HG02943 (cell line): ENCODE measurements around the gene MAPK8IP3.

Experiments
- ATAC-seq: cut with Tn5 transposase; IDR thresholded peaks from one replicate; pipeline ENCODE4 v1.9.1; 2021; ENCODE audit warnings: mild to moderate bottlenecking, low read depth, moderate library complexity; ENCODE audit not compliant: unreplicated experiment

Gene MAPK8IP3, protein sequence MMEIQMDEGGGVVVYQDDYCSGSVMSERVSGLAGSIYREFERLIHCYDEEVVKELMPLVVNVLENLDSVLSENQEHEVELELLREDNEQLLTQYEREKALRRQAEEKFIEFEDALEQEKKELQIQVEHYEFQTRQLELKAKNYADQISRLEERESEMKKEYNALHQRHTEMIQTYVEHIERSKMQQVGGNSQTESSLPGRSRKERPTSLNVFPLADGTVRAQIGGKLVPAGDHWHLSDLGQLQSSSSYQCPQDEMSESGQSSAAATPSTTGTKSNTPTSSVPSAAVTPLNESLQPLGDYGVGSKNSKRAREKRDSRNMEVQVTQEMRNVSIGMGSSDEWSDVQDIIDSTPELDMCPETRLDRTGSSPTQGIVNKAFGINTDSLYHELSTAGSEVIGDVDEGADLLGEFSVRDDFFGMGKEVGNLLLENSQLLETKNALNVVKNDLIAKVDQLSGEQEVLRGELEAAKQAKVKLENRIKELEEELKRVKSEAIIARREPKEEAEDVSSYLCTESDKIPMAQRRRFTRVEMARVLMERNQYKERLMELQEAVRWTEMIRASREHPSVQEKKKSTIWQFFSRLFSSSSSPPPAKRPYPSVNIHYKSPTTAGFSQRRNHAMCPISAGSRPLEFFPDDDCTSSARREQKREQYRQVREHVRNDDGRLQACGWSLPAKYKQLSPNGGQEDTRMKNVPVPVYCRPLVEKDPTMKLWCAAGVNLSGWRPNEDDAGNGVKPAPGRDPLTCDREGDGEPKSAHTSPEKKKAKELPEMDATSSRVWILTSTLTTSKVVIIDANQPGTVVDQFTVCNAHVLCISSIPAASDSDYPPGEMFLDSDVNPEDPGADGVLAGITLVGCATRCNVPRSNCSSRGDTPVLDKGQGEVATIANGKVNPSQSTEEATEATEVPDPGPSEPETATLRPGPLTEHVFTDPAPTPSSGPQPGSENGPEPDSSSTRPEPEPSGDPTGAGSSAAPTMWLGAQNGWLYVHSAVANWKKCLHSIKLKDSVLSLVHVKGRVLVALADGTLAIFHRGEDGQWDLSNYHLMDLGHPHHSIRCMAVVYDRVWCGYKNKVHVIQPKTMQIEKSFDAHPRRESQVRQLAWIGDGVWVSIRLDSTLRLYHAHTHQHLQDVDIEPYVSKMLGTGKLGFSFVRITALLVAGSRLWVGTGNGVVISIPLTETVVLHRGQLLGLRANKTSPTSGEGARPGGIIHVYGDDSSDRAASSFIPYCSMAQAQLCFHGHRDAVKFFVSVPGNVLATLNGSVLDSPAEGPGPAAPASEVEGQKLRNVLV (N-terminal part only)

DNA sequence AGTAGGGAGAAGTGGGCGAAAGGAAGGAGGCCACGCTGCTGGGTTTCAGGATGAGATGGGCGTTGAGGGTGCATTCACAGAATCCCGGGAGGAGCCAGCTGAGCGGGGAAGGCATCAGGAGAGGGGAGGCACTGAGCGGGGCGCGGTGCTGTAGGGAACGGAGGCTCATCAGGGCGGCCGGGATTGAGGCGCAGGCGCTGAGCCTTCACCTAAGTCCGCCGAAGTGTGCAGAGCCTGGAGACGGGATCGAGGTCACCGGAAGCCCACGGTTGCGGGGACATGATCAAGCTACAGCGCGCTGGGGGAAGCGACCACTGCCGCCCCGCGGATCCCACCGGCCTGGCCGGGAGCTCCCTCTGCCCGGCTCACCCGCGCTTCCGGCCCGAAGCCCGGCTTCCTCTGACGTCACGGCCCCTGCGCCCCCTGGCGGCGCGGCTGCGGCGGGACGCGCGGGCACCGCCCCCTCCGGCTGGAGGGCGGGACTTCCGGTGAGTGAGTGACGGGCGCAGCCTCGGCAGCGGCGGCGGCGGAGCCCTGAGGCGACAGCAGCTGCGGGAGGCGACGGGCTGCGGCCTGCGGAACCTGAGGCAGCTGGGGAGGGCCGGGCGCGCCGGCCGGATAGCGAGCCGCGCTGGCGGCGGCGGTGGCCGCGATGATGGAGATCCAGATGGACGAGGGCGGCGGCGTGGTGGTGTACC, at the start of gene MAPK8IP3:
MAPK8IP3 (plus strand) TSS at position 508 of the 698 bp plus-strand sequence; CDS start at position 653, 145 bp downstream.
- ATAC-seq, result peak; percentile 72

DNA sequence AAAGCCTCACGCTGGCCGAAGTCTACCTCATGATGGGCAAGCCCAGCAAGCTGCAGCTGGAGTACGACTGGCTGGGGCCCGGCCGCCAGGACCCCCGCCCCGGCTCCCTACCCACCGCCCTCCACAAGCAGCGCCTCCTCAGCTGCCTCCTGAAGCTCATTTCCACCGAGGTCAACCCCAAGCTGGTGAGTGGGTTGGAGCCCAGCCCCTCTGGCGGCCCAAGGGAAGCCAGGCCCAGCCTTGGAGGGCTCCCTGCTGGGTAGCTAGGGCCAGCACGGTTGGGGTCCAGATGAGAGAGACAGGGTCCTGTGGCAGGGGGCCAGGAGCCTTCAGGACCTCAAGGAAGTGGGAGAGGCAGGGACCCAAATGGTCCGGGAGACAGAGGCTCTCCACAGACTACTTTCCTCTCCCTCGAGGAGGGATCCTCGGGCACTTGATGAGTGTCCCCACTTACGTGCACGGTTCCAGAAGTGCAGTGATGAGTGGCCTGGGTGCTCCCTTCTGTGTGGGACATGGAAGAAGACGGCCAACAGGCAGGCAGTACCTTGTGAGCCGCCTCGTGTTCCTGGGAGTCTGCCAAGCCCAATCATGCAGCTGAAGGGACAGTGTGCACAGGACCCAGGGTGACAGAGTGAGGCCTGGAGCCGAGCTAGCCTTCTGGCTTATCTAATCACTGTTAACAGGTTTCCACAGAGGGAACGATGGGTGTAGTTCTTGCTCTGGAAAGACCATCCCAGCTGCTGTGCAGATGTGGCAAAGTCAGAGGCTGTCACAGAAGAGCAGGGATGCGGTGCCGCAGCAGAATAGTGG, 49.0 kb upstream of the MAPK8IP3 start:
- ATAC-seq, result no peak

DNA sequence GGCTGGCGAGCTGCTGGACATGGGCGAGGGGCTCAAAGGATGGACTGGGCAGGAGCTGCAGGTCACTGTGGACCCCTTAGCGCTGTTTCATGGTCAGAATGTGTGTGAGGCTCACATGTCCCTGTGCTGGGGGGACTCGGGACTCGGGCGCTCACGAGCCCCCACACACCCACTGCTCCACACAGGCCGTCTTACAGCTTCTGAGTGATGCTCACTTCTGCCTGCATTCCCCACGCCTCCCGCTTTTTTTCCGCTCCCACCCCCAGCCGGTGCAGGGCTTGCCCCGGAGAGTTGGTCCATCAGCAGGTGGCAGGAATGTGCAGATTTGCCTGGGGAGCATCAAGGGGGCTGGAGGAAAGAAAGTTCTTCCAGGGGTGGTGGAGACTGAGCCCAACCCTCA, 48.2 kb upstream of the MAPK8IP3 start:
- ATAC-seq, result no peak

DNA sequence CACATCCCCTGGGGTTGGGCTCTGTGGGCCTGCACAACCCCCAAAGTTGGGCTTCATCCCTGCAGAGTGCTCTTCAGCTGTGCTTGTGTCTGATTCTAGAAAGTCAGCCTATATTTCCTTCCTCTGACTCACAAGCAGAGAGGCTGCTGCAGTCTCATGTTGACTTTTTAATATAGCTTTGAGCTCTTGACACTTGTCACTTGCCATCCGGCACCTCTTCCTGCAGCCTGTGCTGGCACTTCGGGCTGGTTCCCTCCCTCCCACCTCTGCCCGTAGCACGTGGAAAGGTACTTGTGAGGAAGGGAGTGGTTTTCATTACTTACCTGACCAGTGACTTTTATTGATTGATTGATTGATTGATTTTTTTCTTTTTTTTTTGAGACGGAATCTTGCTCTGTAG, 47.0 kb upstream of the MAPK8IP3 start:
- ATAC-seq, result no peak

DNA sequence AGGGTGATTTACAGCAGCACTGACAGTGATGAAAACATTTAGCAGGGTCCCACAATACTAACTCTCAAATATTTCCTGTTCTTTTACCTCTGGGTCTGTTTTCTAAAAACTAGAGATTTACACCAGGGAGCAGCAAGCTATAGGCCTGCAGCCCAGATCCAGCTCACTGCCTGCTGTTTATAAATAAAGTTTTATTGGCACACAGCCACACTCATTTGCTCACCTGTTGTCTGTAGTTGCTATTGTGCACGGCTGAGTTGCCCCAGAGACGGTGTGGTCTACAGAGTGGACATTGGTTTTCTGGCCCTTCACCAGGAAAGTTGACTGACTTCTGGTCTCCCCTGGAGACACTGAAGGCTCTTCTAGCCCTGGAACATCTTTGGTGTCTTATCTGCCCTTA, 44.2 kb upstream of the MAPK8IP3 start:
- ATAC-seq, result no peak

DNA sequence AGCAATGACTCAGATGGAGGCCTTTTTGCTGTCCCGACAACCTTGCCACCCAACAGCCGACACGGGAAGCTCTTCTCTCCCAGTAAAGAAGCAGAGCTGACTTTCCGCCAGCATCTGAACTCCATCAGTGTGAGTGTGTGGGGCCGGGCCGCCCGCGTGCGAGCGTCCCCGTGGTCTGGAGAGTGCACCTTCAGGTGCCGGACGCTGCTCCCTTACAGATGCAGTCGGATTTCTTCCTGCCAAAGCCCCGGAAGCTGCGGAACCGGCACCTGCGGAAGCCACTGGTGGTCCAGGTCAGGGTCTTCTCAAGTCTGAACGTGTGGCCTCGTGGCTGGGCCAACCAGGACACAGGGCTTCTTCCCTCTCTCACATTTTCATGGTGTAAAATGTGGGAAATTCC, 43.5 kb upstream of the MAPK8IP3 start:
- ATAC-seq, result no peak

DNA sequence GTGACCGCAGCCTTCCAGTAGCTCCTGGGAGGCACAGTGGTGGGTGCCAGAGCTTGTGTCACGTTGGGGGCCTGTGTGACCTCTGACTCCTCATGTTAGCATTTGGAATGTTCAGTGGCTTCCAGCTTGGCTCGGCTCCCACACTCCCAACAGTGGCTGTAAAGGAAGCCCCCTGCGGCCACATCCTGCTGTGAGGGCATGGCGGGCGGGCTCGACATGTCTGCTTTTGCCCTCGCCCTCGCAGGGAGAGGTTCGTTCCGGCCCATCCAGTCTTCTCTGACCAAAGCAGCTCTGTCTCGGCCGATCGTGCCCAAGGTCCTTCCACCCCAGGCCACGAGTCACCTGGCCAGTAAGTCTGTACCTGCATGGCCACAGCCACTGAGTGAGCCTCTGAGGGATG, 40.2 kb upstream of the MAPK8IP3 start:
- ATAC-seq, result no peak

DNA sequence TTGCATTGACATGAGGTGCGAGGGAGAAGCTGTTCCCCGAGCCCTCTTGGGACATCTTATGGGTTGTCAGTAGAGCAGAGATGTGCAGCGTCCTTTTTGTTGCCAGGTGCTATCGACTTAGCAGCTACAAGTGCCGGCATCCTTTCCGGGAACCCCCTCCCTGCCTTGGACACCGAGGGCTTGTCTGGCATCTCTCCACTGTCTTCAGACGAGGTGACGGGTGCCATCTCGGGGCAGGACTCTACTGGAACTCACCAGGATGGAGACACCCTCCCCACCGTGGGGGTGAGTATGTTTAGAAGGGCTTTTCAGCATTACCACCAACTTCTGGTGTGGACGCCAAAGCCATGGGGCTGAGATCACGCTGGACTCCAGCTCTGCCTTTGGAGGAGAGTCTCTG, 39.7 kb upstream of the MAPK8IP3 start:
- ATAC-seq, result no peak

DNA sequence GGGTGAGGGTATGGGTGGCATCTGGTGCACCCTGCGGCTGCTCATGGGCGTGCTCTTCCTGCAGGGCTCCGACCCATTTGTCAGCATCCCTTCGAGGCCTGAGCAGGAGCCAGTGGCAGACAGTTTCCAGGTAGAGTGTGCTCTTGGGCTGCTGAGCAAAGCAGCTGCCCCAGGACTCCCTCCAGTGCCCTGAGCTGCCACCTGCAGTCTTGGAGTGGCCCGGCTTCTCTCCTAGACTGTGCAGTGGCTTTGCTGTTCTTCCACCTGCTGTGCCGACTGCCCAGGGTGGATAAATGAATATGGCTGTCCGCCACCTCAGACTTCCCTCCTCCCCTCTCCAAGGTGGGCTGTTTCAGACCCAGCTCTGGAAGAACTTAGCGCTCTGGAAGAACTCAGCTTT, 38.7 kb upstream of the MAPK8IP3 start:
- no peak for ATAC-seq

DNA sequence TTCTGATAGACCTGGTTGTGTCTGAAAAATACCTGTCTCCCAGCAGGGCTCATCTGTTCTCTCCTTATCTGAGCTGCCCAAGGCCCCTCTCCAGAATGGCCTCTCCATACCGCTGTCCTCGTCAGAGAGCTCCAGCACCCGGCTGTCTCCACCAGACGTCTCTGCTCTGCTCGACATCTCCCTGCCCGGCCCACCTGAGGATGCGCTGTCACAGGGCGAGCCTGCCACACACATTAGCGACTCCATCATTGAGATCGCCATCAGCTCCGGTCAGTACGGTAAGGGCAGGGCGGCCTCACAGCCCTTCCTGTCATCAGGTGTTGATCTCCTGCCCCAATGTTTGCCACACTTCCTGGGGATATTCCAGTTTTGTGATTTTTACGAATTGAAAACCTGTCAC, 38.1 kb upstream of the MAPK8IP3 start:
- no peak for ATAC-seq

DNA sequence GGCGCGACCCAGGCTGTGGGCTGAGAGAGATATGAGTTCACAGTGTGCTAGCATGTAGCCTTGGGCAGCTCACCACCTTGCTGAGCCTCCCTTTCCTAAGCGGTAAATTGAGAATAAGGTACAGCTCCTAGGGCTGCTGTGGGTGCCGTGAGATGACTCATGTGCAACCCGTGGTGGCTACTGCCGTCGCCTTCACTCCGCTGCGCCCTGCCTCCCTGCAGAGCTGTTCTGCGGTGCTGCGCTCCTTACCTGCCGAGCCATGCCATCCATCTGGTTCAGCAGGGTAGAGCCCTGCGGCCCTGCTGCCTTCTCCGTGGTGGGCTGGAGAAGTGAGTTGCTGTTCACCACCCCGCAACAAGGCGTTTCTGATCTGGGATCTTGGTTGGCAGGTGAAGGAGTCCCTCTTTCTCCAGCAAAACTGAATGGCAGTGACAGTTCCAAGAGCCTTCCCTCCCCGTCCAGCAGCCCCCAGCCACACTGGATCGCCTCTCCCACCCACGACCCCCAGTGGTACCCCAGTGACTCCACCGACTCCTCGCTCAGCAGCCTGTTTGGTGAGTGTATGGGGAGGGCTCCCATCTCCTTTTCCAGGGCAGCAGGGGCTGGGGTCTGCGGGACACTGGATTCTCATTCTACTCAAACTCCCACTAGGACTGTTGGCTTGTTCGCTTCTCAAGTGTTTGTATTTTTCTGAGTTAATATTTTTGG, 37.2 kb upstream of the MAPK8IP3 start:
- no peak for ATAC-seq

DNA sequence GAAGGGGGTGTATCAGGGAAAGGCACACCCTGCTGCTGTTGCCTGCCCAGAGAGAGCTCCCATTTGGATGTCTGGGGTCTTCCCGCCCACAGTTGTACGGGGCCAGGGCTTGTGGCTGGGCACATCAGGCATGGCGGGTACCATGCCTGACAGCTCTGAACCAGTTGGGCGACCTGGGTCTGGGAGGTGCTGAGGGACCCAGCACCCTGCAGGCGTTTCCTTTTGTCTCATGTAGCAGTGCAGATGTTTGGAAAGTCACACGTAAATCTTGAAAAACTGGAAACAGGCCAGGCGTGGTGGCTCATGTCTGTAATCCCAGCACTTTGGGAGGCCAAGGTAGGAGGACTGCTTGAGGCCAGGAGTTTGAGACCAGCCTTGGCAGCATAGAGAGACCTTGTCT, 36.3 kb upstream of the MAPK8IP3 start:
- ATAC-seq, result no peak

DNA sequence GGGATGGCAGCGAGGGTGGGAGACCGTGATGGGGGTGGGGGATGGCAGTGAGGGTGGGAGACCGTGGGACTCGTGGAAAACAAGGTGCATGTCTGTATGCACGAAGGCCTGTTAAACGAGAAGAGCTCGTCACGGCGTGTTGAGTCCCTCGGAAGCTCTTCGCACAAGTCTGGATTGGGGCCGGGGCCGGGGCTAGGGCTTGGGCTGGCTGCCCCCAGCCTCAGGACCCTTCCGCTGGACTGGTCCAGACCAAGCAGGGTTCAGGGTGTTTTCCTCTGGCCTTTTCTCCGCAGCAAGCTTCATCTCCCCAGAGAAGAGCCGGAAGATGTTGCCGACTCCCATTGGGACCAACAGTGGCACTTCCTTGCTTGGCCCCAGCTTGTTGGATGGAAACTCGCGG, 35.6 kb upstream of the MAPK8IP3 start:
- no peak for ATAC-seq

DNA sequence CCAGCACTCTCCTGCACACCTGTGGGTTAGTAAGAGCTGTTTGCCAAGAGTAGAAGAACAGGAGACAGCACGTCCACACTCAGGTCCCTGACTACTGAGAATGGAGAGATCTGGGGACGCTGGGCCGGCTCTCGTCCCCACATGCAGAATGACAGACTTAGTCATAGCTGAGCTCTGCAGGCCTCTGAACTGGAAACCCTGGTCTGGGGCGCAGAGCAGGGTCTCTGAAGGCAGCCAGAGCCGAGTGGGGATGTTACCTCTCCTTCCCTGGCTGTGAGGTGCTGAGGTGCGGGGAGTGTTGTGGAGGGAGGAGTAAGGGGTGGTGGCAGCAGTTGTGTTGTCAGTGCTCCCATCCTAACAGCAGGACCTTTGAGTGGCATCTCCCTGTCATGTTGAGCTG, 35.1 kb upstream of the MAPK8IP3 start:
- no peak for ATAC-seq

DNA sequence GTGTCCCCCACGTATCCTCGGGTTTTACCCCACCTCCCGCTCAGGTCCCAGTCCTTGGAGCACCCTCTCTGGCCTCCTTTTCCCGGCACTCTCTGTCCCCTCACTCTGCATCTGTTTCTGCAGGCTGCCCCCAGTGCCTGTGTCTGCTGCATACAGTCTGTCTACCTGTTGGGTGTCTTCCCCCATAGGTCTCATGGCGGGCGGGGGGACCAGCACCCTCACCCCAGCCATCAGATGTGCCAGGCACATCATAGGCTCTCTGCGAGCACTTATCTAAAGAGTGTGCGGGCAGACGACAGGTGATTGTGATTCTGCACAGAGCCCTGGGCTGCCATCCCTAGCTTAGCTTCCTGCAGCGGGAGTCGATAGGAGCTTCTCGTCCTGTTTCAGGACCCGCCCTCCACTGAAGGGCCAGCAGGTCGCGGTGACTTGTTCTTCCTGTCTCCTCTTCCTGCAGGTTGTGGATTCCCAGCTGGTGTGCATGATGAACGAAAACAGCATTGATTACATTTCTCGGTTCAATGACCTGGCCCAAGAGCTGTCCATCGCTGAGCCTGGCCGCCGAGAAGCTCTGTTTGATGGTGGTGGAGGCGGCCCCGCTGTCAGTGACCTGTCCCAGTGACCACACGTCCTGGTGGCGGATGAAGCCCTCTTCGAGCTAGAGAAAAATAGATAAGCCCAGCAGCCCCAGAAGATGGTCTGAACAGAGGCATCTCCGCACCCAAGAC, 32.4 kb upstream of the MAPK8IP3 start:
- no peak for ATAC-seq

DNA sequence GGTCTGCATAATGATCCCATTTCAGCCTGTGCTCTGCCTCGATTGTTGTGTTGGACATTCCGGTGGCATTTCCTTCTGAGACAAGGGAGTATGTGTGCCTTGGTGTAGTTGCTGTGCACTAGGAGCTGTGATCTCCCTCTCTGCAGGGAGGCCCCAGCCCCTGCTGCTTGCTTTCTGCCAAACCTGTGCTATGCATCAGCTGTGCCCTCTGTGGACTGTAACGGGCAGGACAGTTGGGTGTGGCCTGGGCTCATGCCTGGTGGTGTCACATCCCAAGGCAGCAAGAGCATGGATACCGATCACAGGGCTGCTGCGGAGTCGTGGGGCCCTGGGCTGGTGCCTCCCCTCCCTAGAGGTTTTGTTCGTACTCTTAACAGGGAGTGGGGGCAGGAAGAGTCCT, 31.7 kb upstream of the MAPK8IP3 start:
- ATAC-seq, result no peak

DNA sequence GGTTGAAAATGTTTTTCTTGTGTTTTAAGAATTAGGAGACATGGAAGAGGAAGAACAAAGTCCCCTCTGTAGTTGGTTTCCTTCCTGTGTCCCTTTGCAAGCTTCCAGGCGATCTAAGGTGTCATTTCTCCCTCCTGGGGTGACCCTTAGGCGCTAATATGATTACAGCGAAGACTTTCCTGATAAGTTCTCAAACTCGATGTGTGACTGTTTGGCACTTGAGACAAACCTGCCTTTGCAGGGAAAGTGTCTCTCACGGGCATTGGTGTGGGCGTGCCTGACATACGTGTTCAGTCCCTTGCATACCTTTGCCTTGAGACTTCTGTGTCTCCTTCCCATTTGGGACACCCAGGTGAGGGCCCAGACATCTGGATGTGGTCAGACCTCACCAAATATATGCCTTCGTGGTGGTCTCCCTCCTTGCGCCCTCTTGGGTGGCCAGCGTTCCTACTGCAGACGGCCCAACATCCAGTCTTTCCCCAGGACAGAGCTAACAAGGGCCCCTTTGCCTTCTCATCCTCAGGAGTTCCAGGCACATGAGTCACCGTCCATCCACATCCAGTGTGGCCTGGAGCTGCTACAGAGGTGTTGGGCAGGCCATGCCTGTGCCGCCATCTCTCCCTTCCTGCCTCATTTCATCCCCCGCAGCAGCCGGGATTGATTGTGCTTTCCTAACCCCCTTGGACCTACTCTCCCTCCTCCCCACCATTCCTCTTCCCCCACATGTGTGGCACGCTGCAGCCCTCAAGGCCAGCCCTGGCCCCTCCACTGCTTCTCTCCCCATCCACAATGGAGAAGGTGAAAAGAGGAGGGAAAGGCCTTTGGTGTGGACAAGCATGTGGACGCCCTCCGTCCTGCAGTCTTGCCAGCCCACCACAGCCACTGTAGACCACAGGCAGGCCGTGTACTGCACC, 31.0 kb upstream of the MAPK8IP3 start:
- no peak for ATAC-seq
